A549 treated with AZD2906 at 1 μM for 4 hours (cell line): ENCODE results near the gene RBM11. TPM values are rescaled to one million over a fixed set of nuclear protein-coding genes. Genes with fewer than 3 reads are reported as not detected.

Experiments used
- total RNA-seq: library from RNA; stranded (reverse); fragments of 200-300 nt; extraction: Qiagen RNA extraction; gene quantifications from 5 replicates; pipeline ENCODE4 v1.2.3, GENCODE V29; 2022

Gene RBM11, protein sequence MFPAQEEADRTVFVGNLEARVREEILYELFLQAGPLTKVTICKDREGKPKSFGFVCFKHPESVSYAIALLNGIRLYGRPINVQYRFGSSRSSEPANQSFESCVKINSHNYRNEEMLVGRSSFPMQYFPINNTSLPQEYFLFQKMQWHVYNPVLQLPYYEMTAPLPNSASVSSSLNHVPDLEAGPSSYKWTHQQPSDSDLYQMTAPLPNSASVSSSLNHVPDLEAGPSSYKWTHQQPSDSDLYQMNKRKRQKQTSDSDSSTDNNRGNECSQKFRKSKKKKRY
- 0.03 to 0.07 TPM (median 0.06 TPM) in 3 of 5 replicates, not detected in the others for total RNA-seq

DNA sequence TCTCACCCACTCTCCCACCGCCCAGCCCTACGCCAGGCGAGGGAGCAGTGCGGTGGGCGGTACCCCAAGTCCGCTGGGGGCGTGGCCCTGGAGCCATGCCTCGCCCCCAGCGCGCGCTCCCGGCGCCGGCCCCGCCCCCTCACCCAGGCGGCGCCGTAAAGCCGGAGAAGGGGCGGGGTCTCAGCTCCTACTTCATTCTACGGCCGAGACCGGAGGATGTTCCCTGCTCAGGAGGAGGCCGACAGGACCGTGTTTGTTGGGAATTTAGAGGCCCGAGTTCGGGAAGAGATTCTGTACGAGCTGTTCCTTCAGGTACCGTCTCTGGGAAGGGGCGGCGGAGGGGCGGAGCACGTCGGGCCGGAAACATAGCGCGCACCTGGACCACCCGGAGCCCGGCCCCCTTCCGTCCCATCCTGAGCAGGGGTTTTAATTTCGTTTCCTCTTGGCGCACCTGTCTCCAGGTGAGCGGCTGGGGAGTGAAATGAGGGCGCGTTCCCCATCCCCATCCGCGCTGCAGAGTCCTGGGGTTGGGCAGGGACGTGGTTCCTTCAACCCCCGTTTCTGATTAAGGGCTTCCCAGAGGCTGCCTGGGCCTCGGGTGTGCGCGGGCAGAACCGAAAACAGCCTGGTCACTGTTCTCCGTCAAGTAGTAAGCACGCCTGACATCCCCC is at the start of gene RBM11:
Gene RBM11, plus strand, starts transcription at position 187 of the 671 bp plus-strand sequence. Its CDS starts 30 bp downstream, at position 217.

DNA sequence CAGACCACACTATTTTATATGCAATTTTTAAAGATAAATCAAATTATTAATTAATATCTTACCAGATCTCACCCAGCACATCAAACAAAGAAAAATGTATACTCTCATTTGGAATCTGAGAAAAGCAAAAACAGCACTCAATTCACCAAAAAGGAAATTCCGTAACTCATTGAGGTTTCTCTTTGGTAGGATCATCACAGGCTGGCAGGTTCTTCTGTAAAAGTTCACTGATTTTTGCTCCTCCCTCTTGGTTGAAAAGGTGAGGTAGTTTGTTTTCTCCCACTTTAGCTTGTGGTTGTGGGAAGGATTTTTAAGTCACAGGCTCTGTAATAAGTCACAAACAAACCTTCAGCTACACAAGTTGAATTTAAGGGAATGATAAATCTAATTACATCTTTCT is 5.2 kb upstream of the RBM11 start, which contains the start of gene LIPI:
Gene LIPI, minus strand, starts transcription at position 218 of the 400 bp plus-strand sequence. Its CDS starts 110 bp downstream, at position 108.

Other genes starting within 250 kb of the RBM11 start
- gene LIPI, start 5.2 kb upstream of the RBM11 start, total RNA-seq: not detected in 5 replicates
- gene HSPA13, start 167.0 kb downstream of the RBM11 start, total RNA-seq: 12.3 to 18.4 TPM (median 15.0 TPM) in 5 replicates